Stimulated activated CD8-positive, alpha-beta memory T cell treated with anti-CD3 and anti-CD28 coated beads, Interleukin-12 subunit alpha, Interleukin-12 subunit beta, amount 100 ng/mL, for 4 hours (primary cell): ENCODE measurements around the gene PRKAR2B.
"Not testable (repeated sequence)": the region's sequence is repeated elsewhere in the genome, so short reads cannot be mapped to it uniquely, and the experiment has no call there.

Source experiments
- DNase-seq: peaks from one replicate; pipeline ENCODE4 v3.0.0-alpha.2; 2020; ENCODE audit warnings: low read depth

The PRKAR2B gene

GRCh38 chr7:107119376-107120105, 75.0 kb downstream of the PRKAR2B start:
- DNase-seq: no peak

DNA sequence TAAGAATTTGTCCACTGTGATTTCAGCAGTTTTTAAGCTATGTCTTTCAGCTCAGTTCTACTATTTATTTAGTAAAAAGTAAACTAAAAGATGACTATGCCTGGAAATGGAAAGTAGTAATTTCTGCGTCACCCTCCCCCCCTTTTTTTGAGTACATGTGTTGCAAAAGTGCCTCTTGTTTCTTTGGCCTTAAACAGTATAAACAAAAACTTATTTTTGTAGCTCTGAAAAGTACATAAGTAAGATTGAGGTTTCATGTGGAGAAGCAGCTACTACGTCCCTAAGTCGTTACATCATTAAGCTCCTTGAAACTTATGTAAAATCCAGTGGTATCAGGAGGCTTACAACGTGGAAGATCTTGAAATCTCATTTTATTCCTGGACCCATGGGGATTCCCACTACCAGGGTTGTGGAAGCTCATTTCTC, 78.0 kb downstream of the PRKAR2B start:
- DNase-seq: no peak

DNA sequence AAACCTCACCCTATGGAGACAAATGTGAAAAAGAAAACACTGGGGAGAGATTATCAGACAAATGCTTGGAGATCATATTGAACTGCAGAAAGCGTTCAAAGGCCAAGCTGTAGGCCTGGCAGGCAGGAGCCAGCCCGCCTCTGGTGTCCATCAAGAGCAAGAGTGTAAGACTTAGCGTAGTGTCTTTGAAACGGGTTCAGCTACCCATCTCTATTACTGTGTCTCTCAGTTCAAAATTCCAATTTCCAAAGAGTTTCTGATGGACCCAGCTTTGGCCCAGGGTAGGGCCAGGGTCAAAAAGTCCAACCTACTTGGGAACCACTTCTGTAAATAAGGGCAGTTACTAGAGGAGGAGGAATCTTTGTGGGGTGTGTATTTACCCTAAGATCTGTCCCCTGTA, 78.9 kb downstream of the PRKAR2B start:
- no peak for DNase-seq

DNA sequence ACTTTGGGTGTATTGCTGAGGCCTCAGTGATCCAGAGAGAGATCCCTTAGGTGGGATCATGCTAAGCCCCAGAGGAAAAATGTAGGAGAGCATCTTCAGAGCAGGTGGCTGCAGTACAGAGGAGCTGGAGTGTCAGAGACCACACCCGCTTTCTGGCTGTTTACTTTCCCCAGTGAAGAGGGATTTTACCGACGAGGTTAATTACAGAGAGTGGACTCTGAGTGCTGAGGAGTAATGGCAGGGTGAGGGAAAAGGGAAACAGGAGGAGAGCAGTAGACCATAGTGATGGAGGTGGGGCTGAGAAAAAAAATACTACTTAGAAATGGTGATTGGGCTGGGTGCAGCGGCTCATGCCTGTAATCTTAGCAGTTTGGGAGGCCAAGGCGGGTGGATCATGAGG, 81.0 kb downstream of the PRKAR2B start:
- no peak for DNase-seq

GRCh38 chr7:107128217-107128616, 83.7 kb downstream of the PRKAR2B start:
- DNase-seq: no peak

DNA sequence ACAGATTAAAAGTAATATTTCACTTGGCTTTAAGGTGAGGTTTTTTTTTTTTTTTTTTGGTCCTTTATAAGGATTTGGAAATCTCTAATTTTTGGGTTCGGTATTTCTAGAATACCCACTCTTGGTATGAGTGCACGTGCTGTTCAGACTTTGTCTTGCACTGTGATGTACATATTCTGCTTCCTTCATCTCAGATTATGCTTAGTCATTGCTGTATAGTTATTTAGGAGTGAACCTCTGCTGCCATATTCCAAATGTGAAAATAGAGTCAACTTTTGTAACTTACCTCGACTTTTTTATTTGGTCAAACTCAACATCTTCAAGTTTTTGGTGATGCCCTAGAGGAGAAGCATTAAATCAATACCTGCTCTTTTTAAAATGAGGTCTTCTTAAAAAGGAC, 84.2 kb downstream of the PRKAR2B start:
- no peak for DNase-seq

DNA sequence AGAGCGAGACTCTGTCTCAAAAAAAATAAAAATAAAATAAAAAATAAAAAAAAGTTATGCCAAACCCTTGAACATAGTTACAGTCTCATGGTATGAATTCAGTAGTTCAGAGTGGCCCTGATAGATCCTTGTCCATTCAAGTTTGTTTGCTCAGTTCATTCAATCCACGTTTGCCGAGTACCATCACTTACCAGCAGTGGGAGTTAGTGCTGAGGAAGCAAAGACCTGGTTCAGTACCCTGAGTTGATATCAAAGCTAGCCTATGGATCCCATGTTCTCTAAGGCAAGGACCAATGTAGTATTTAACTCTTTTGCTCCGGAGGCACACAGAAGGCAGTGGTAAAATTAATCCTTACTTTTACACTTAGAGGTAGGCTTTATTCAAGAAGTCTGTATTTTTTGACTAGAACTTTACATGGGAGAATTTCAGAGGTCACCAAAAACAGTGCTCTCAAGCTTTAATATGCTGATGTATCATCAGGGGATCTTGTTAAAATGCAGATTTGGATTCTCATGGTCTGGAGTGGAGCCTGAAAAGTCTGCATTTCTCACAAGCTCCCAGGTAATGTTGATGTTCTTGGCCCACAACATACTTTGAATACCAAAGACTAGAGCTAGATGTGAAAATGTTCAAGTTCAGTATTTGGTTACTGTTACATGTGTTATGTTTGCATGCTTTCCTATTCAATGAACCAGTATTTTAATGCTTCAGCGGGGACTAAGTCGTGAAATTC, 86.1 kb downstream of the PRKAR2B start:
- DNase-seq: no peak

DNA sequence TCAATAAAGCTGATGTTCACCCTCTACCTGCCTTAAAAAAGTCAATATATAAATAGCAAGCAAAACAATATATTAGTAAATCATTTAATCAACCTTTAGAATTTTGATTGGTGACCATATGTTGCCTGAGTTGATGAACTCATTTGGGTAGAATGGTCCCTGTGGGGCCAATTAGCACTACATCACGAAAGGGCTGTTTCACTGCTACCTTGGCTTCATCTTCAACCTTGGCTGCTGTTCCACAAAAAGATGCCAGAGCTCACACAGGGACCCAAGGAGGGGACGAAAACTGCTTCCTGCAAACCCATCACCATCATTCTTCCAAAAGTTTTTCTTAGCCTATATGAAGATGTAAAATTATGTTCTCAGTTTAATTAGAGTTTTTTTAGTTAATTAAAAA, 88.9 kb downstream of the PRKAR2B start:
- no peak for DNase-seq

- DNase-seq: no peak
Measured at GRCh38 chr7:107138696-107139420, 94.4 kb downstream of the PRKAR2B start.

- not testable (repeated sequence) for DNase-seq
Measured at GRCh38 chr7:107143875-107144274, 99.4 kb downstream of the PRKAR2B start.

DNA sequence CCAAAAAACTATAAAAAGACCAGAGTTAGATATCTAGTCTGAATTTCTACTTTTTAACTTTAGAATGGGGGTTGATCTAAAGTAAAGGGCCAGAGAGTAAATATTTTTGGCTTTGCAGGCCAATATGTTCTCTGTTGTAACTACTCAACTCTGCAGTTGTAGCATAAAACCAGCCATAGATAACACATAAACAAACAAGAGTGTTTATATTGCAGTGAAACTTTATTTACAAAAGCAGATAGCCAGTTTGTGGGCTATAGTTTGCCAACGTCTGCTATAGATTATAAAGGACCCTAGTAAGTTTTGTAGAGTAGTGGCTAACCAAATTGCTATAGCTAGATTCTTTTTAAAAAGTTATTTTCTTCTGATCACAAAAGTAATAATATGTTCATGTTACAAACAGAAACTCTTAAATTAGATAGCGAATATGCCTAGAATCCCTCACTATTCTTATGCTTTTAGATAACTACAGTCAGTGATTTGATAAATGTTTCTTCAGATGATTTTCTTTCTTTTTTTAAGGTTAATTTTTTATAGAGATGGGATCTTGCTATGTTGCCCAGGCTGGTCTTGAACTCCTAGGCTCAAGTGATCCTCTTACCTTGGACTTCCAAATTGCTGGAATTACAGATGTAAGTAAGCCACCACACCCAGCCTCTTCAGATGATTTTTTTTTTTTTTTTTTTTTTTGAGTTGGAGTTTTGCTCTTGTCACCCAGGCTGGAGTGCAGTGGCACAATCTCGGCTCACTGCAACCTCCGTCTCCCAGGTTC, 100.7 kb downstream of the PRKAR2B start:
- DNase-seq: no peak

- no peak for DNase-seq
Measured at GRCh38 chr7:107147464-107148393, 103.2 kb downstream of the PRKAR2B start.

DNA sequence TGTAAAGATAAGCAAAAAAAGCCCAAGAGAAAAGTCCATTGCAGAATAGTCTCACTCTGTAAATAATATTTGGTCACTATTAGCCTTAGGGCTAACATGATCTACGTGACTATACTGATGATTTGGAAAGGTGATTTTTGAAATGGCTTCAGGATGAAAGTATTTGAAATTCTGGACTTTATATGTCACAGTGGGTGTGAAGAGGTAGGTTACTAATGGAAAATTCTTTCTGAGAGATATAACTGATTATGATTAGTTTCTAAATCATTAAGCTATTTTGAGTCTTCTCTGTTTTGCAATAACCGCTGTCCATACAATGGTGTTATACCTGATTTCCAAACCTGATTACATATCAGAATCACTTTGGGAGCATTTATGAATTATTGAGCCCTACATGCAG, 104.2 kb downstream of the PRKAR2B start:
- DNase-seq: no peak

- DNase-seq: no peak
Measured at GRCh38 chr7:107149863-107150262, 105.4 kb downstream of the PRKAR2B start.

- DNase-seq: peak; percentile 31
Measured at GRCh38 chr7:107150375-107151073, 106.0 kb downstream of the PRKAR2B start.

- no peak for DNase-seq
Measured at GRCh38 chr7:107151538-107151937, 107.0 kb downstream of the PRKAR2B start.

DNA sequence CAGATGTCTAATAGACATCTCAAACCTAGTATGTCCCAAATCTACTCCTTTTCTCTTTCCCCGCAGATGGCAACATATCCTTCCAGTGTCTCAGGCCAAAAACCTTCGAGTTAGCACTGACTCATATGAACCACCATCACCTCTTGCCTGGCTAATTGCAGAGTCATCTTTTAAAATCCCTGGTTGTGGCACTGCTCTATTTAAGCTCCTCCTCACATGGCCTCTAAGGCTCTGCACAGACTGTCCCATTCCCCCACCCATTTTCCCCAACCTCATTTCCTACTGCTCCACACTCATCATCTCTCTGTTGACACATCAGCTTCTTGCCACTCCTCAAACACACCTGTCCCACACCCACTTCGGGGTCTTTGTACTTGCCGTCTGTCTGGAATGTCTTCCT, 107.5 kb downstream of the PRKAR2B start:
- DNase-seq: no peak

- no peak for DNase-seq
Measured at GRCh38 chr7:107154826-107155225, 110.3 kb downstream of the PRKAR2B start.

DNA sequence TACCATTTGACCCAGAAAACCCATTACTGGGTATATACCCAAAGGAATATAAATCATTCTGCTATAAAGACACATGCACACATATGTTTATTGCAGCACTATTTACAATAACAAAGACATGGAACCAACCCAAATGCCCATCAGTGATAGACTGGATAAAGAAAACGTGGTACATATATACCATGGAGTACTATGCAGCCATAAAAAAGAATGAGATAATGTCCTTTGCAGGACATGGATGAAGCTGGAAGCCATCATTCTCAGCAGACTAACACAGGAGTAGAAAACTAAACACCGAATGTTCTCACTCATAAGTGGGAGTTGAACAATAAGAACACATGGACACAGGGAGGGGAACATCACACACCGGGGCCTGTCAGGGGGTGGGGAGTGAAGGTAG, 111.2 kb downstream of the PRKAR2B start:
- DNase-seq: not testable (repeated sequence)

DNA sequence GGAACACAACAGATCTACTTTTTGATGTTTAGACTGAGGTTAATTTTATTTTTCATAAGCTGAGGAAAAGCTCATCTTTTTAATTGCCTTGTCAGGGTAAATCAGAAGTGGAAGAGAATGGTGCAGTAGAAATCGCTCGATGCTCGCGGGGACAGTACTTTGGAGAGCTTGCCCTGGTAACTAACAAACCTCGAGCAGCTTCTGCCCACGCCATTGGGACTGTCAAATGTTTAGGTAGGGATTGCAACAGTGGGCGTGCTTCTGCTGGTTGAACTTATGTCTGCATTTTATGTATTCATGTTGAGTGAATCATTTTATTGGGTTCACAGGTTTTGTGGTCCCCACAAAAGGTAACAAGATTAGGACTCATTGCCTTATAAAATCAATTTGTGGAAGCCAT, 112.6 kb downstream of the PRKAR2B start:
- DNase-seq: no peak
